HG03469 (cell line): Measurements from ENCODE around the gene ANGPTL1.

Source experiments
- ATAC-seq: cut with Tn5 transposase; IDR thresholded peaks from one replicate; pipeline ENCODE4 v1.9.1; 2021; ENCODE audit warnings: mild to moderate bottlenecking, moderate library complexity, moderate number of reproducible peaks; ENCODE audit not compliant: unreplicated experiment

Gene ANGPTL1, protein sequence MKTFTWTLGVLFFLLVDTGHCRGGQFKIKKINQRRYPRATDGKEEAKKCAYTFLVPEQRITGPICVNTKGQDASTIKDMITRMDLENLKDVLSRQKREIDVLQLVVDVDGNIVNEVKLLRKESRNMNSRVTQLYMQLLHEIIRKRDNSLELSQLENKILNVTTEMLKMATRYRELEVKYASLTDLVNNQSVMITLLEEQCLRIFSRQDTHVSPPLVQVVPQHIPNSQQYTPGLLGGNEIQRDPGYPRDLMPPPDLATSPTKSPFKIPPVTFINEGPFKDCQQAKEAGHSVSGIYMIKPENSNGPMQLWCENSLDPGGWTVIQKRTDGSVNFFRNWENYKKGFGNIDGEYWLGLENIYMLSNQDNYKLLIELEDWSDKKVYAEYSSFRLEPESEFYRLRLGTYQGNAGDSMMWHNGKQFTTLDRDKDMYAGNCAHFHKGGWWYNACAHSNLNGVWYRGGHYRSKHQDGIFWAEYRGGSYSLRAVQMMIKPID

DNA sequence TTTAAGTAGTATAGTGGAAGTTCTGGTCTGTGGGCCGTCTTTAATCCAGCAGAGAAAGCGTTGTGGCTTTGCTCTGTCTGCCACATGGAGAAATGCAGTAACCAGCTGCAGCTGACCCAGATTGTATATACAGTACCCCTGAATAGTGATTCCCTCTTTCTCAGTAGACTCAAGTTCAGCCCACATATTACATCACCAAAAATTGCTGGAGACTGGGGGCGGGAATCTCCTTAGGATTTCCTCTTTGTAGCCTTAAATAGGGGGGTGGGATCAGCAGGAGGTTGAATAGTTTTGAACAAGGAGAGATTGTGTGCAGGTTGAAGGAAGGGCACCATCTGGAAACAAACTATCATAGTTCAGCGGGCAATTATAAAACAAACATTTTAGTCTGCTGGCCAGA is at the start of gene ANGPTL1:
Gene ANGPTL1, minus strand, starts transcription at position 134 of the 400 bp plus-strand sequence. CDS start 5,301 bp downstream, outside the sequence.
- ATAC-seq = no peak

- no peak for ATAC-seq
These were observed 48.7 kb upstream of the ANGPTL1 start for GRCh38 chr1:178919581-178919980.

GRCh38 chr1:178918955-178919354 is 48.1 kb upstream of the ANGPTL1 start:
- no peak for ATAC-seq

DNA sequence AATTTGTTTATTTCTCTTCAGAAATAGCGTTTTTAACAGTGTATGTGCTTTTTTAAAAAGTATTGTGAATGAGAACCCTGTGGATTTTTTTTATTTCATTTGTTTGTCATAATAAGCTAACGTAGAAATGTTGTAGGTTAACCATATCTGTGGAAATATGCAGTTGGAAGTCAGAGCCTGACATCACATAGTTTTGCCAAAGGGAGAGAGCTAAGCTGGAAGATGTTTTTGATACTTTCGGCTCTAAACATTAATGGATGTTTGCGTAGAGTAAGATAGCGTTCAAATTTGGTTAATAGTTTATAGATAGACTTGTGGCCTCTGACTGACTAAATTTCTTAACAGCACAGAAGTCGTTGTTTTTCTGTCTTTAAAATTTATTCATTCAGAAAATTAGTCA is 47.4 kb upstream of the ANGPTL1 start:
- no peak for ATAC-seq

DNA sequence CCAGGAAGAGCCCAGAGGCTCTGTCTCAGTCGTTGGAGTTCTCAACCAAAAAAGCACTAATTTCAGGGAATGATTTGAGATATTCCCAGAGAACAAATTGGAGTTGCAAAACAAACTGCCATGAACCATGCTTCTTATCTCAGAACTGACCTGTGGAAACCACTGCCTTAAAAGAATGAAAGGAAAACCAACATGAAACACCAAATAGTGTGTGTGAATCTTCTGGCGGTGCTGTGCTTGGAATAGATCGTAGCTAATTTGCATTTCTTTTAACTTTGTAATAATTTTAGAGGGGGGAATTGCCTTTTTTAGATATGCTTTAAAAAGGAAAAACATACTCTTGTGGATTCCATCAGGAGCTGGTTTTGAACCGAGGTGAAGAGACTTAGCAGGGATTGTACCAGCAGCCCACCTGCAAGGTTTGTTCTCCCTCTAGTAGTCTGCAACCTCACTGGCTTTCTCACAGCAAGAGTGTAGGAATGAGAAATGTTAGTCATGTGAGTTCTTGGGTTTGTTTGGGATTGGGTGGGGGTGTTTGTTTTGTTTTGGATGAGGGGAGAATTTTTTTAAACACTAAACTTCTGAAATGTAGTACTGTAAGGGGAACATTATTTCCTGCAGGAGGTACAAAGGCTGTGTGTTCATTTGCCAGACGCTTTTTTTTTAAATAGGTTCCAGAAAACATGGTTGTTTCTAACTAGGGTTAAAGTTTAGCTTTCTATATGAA is 45.7 kb upstream of the ANGPTL1 start:
- no peak for ATAC-seq

- no peak for ATAC-seq
These were observed 41.7 kb upstream of the ANGPTL1 start for GRCh38 chr1:178912597-178912996.

GRCh38 chr1:178910023-178910422 is 39.1 kb upstream of the ANGPTL1 start:
- no peak for ATAC-seq

- no peak for ATAC-seq
These were observed 37.5 kb upstream of the ANGPTL1 start for GRCh38 chr1:178908358-178908757.

DNA sequence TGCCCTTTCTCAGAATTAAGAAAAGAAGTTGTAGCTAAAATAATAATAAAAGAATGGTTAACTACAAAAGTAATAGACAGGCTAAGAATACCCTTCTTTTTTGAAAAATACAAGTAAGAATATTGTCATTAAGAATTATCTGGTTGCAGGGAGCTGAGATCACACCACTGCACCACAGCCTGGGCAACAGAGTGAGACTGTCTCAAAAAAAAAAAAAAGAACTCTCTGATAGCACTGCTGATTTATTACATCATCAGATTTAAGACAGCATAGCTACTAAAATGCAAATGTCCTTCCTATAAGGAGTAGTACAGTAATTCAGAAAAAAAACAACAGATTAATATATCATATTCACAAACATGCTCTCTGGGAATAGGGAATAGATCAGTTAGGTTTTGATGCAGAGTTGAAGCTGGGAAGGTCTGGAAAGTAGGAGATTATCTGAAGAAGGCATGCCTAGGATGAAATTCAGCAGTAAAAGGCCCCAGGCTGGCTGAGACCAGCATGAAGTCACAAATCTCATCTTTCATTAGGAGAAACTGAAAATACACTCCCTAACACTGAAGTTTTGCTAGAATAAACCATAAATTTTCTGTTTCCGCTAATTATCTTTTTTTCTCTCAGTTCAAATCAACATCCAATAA is 30.7 kb upstream of the ANGPTL1 start:
- no peak for ATAC-seq

DNA sequence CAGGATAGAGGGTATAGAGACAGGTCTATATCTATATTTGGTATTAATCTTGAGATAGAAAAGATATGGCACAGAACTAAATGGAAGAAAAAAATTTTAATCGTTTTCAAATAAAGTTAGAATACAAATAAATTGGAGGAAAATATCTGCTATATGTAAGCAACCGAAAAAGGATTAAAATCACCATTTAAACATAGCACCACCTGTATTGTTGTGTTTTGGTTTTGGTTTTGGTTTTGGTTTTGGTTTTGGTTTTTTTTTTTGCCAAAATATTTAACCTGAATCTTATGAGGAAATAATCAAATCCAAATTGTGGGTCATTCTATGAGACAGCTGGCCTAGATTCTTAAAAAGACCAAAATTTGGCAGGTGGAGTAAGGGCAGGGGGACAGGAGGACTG is 28.5 kb upstream of the ANGPTL1 start:
- ATAC-seq = no peak

- ATAC-seq = no peak
These were observed 27.5 kb upstream of the ANGPTL1 start for GRCh38 chr1:178898401-178898800.

GRCh38 chr1:178895928-178896327 is 25.1 kb upstream of the ANGPTL1 start:
- no peak for ATAC-seq

DNA sequence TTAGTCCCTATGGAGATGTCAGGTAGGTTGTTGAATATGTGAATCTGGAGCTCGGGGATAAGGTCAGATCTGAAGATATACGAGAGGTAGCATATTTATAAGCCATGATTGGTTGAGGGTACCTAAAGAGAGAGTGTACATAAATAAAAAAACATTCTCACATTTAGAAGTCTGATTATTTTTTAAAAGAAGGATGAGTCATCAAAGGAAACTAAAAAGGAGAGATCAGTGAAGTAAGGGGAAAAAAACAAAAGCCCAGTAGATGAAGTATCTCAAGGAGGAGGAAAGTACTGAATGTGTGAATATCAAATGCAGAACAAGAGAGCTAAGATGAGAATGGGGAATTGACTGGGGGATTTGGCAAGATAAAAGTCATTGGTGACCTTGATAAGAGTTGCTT is 15.7 kb upstream of the ANGPTL1 start:
- no peak for ATAC-seq

- ATAC-seq = no peak
These were observed 15.0 kb upstream of the ANGPTL1 start for GRCh38 chr1:178885869-178886268.

DNA sequence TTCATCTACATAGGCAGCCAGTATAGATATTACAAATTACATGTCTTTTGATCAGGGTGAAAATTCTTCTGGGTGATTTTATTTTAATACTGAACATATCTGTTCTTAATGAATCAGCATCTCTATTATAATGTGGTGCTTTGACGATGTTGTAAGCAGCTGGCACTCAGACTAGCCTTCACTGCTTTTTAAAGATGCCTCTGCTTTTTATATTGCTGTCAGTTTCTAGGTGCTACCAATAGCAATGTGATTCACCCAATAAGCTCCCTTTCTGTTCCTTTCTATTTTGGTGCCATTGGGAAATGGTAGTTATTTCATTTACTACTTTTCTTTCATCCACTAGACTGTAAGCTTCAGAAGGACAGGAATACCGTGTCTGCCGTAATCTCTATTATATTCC is 11.1 kb upstream of the ANGPTL1 start:
- ATAC-seq = no peak

- ATAC-seq = no peak
These were observed 7.0 kb upstream of the ANGPTL1 start for GRCh38 chr1:178877896-178878295.

GRCh38 chr1:178875936-178876335 is 5.1 kb upstream of the ANGPTL1 start:
- ATAC-seq = no peak

DNA sequence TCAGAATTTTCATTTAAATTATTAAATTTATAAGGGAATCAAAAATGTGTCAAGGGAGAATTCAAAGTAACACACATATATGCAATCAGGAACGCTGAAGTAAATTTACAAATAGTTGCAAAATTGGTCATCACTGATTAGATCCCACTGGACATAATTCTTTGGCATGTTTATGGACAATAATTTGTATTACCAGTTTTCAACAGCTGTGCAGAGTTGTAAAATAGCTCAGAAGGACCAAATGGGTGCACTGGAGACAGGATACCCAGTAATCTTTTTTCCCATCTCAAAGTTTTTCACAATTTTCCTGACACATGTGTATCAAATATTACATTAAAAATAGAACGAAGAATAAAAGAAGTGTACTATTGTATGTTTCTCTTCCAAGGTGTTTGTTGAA is 4.1 kb upstream of the ANGPTL1 start:
- no peak for ATAC-seq

DNA sequence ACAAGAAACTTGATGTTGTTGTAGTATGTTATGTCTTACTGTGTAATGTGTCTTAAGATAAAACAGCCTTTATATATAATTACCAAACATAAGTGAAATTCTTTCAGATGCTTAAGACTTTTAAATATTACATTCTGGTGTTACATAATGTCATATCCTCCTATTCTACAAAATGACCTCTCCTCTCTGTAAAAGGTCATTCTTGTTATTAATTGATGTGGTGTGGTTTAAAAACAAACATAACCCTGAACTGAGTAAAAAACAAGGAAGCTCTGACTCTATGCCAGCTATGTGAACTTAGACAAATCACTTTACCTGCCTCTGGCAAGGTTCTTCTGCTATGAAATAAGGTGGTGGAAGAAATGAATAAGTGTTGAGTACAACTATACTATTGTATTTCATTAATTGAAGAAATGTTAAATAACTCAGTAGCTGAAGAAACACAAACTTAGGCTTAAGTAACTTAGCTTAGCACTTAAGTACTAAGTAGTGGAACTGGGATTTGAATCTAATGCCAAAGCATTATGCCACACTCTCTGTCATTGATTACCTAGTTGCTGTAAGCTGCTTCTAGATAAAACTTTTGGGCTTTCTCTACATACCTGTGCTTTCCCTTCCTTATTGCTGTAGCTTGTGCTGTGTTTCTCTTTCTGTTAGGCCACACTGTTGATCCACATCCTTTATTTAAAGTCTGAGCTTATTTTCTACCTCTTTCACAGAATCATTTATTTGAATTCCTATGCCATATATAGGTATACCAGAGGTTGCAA is 859 bp upstream of the ANGPTL1 start:
- ATAC-seq = no peak

GRCh38 chr1:178870221-178870620 is 656 bp downstream of the ANGPTL1 start:
- ATAC-seq = no peak
